HG03060 (cell line): ENCODE results near the gene SLC41A2.
A peak's percentile ranks its signal among the peaks of the same experiment; 100 is the strongest.

Source experiments
- ATAC-seq: cut with Tn5 transposase; IDR thresholded peaks from one replicate; pipeline ENCODE4 v1.9.1; 2021; ENCODE audit warnings: low read depth, moderate number of reproducible peaks; ENCODE audit not compliant: unreplicated experiment

The SLC41A2 gene

DNA sequence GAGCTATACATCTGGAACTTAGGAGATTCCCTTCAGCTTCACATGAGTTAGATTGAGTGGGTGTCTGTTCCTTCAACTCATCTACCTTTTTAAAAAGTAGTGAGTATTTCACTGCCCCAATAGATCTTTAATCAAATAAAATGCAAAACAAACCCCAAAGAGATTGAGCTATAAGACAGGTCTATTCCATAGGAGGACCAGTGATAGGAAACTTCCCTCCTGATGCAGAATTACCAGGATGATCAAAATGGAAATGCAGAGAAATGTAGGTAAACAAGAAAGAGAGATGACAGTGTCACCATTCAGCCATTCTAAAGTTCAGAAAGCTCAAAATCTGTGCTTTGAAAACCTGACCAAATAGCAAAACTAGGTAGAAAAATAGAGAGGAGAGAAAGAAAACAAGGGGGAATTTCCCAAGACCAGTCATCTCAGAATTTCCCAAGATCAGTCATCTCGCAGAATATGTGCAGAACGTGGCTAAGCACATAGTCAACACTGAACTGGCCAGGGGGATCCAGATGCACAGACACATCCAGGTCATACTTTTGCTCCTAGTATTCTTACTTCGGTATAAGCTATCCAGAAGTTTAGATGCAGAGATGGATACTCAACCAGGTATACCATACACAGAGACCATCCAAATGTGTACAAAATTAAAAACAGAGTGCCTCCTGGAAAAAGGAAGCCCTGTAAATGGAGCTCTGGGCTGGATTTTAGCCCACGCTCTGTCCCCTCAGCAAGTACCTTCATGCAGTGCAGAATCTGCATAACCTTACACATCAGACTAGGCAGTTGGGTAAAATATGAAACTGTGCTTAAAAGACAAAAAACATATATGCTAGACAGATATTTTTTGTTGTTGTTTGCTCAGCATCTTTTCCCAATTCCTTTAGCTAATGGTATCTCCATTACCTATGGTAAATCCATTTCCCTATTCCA, 27.4 kb downstream of the SLC41A2 start:
- ATAC-seq: peak; percentile 85

- ATAC-seq: no peak
Observed at GRCh38 chr12:104929977-104930376, 28.1 kb downstream of the SLC41A2 start.

GRCh38 chr12:104929368-104929767, 28.7 kb downstream of the SLC41A2 start:
- no peak for ATAC-seq

DNA sequence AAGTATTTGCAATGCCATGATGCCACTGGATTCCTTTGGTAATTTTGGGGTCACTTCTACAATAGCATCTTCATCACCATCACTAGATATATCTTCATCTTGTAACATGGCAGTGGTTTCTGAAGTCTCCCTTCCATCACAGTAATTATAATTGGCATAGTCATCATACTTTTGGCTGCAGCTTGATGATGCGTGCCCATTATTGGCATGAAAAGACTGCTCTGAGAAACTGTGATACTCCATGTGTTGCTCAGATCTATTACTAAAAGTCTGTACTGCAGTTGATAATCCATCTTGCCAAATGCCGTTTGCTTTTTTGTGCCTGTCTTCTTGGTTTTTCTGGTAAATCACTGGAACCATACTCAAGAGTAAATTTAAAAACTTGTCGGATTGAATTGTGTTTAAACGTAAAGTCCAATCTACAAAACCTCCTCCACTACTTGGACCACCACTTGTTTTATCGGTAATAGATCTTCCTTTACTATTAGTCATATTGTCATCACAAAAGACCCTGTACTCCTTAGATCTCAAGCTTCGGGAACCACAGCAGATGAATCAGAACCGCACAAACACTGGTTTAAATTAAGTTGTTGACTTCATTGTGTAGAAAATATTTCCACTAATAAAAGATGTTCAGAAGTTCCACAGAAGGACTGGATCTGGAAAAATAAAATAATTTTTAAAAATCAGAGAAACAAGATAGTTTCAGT, 29.9 kb downstream of the SLC41A2 start:
- ATAC-seq: no peak

GRCh38 chr12:104925501-104925900, 32.6 kb downstream of the SLC41A2 start:
- ATAC-seq: no peak

- no peak for ATAC-seq
Observed at GRCh38 chr12:104921340-104921739, 36.8 kb downstream of the SLC41A2 start.

DNA sequence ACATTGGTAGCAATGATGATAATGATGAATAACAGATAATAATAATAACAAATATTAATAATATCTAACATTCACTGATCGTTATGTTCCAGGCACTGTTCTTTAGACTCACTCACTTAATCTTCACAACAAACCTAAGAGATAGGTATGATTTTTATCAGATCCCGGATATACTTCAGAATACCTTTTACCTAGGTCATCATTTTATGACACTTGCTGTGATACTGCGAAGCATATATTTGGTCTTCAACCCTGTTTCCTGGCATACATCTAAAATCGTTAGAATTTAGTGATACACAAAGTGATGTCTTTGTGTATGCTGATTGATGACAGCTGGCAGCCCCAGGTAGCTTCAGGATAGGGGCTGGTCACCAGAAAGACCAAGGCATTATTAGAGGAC, 46.1 kb downstream of the SLC41A2 start:
- ATAC-seq: no peak

- ATAC-seq: no peak
Observed at GRCh38 chr12:104910196-104910840, 47.8 kb downstream of the SLC41A2 start.

GRCh38 chr12:104909761-104910160, 48.3 kb downstream of the SLC41A2 start:
- no peak for ATAC-seq
